ENCODE data around the gene ARPP21. TPM values are rescaled to one million over a fixed set of nuclear protein-coding genes. Genes with fewer than 3 reads are reported as not detected.

The ARPP21 gene
- total and polyA plus RNA-seq, 2 donors (not counting 3 experiments of a cell fraction or from before 2014, with no cell fraction given), result not detected

DNA sequence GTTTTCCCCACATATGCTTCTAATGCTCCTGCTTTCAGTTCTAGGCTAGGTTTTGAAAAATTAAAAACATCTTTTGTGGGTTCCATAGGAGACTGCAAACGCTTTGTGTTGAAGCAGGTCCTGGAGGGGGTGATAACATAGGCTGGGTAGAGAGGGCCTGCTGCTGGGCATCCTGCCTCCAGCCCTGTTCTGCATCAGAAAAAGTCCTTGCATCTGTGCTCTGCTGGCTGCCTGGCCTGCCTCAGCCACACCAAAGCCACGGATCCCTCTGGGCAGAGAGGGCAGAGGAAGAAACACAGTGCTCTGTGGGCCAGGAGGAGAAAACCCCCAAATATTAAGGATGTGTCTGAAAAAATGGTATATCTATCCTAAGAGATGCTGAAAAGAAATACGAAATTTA, 3.9 kb upstream of the ARPP21 start:
- no peak for DNase-seq (ENCODE audit: low read depth, low spot score)
- dilution Hi-C loops (cut with MboI; ENCODE audit: extremely low pct_ligation_motif_present, low sequenced_read_pairs), result no loop called here
- Histone ChIP-seq H3K4me1 (ENCODE audit: control insufficient read depth, extremely low read depth, insufficient read depth, low read length) (peaks cover 6% of the 10 kb centered on the region), H3K27ac (ENCODE audit: insufficient read depth, low read depth, low read length) (no peak overlapping the region), H2AFZ (ENCODE audit: low read depth, low read length) (no peak overlapping the region), H3K36me3 (ENCODE audit: control insufficient read depth in 2 of 2, extremely low read depth in 1 of 2, insufficient read depth in 2 of 2, low read length in 2 of 2) (no peaks in the 10 kb centered on the region), H3K9me1 (replicated peaks; ENCODE audit: control insufficient read depth, extremely low read depth, insufficient read depth, low read length) (no peaks in the 10 kb centered on the region), H3K4me3 (replicated peaks in 1 of 3; ENCODE audit: insufficient read depth in 1 of 3, low read depth in 1 of 3, low read length in 3 of 3) (no peak overlapping the region), H3K4me2 (ENCODE audit: insufficient read depth, low read length) (no peak overlapping the region), H4K20me1 (replicated peaks; ENCODE audit: control insufficient read depth, extremely low read depth, insufficient read depth, low read length) (no peaks in the 10 kb centered on the region), H3K79me2 (ENCODE audit: control insufficient read depth, insufficient read depth, low read length) (no peaks in the 10 kb centered on the region), H3K9me3 (replicated peaks; ENCODE audit: control insufficient read depth, insufficient read depth, low read length) (no peaks in the 10 kb centered on the region), H3K9ac (replicated peaks; ENCODE audit: extremely low read depth, insufficient read depth, low read length) (no peak overlapping the region), H3K27me3 (ENCODE audit: control insufficient read depth in 2 of 2, insufficient read depth in 2 of 2, low read length in 2 of 2) (peaks cover 15 to 19% of the 10 kb centered on the region in 2 experiments)
- POLR2A ChIA-PET, result no interaction called here
- TF ChIP-seq FOS (IDR thresholded peaks at IDR 0.05; ENCODE audit: borderline replicate concordance, insufficient read depth, low read length), result no peak
- no peak for TF ChIP-seq GATA2 (IDR thresholded peaks at IDR 0.05; ENCODE audit: insufficient read depth, insufficient read length, low read depth, low read length)
- TF ChIP-seq, protein P1, sequence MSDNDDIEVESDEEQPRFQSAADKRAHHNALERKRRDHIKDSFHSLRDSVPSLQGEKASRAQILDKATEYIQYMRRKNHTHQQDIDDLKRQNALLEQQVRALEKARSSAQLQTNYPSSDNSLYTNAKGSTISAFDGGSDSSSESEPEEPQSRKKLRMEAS (IDR thresholded peaks at IDR 0.05; ENCODE audit: insufficient read depth, insufficient read length), result no peak
- no peak for TF ChIP-seq EZH2 (IDR thresholded peaks at IDR 0.05; ENCODE audit: borderline replicate concordance, low read depth, low read length, severe bottlenecking)
- TF ChIP-seq, protein P2, sequence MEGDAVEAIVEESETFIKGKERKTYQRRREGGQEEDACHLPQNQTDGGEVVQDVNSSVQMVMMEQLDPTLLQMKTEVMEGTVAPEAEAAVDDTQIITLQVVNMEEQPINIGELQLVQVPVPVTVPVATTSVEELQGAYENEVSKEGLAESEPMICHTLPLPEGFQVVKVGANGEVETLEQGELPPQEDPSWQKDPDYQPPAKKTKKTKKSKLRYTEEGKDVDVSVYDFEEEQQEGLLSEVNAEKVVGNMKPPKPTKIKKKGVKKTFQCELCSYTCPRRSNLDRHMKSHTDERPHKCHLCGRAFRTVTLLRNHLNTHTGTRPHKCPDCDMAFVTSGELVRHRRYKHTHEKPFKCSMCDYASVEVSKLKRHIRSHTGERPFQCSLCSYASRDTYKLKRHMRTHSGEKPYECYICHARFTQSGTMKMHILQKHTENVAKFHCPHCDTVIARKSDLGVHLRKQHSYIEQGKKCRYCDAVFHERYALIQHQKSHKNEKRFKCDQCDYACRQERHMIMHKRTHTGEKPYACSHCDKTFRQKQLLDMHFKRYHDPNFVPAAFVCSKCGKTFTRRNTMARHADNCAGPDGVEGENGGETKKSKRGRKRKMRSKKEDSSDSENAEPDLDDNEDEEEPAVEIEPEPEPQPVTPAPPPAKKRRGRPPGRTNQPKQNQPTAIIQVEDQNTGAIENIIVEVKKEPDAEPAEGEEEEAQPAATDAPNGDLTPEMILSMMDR (IDR thresholded peaks at IDR 0.05; ENCODE audit: extremely low read depth in 1 of 2, insufficient read depth in 1 of 2, low read depth in 1 of 2, low read length in 2 of 2), result no peak
- no peak for TF ChIP-seq JUN (IDR thresholded peaks at IDR 0.05; ENCODE audit: borderline replicate concordance, insufficient read depth, insufficient read length, low read depth)
- no peak for TF ChIP-seq POLR2A (IDR thresholded peaks at IDR 0.05; ENCODE audit: low read depth, low read length)
- no peak for TF ChIP-seq MYC (IDR thresholded peaks at IDR 0.05; ENCODE audit: low read depth, low read length)
- no peak for TF ChIP-seq POLR2AphosphoS5 (IDR thresholded peaks at IDR 0.05; ENCODE audit: insufficient read depth, low read depth, low read length)
- CTCF ChIA-PET, result interaction anchor here (1.2 kb wide), 1 partner anchor 17 kb away, joined by 3 read pairs; no protein-coding TSS in a partner anchor
- FAIRE-seq, result no peak
- BruUV-seq (replicated peaks), result no TSS peak
- intact Hi-C loops (cut with micrococcal nuclease), result no loop called here

Measured in endothelial cell of umbilical vein (primary cell).